ENCODE measurements around the gene ZNFX1. TPM values are rescaled to one million over a fixed set of nuclear protein-coding genes. Genes with fewer than 3 reads are reported as not detected.
"Not testable (repeated sequence)": the region's sequence is repeated elsewhere in the genome, so short reads cannot be mapped to it uniquely, and the experiment has no call there.

ZNFX1 gene
- total and polyA plus RNA-seq, 5 donors = 7.9 to 25.9 (median 22.7) TPM

GRCh38 chr20:49219924-49220831, 57.7 kb downstream of the ZNFX1 start:
- intact Hi-C loops (cut with DNase I) = loop anchor here in 1 of 4 donors (5.0 kb wide), 1 partner anchor 88 kb away; no protein-coding TSS in a partner anchor
- H3K27me3 ChIP-seq (ENCODE audit: control insufficient read depth, insufficient read depth) = no peaks in the 10 kb centered on the region
- WGBS = 67% methylated on average over 28 of the region's 28 CpGs
- peak overlapping the region; percentile 97 for H3K4me3 ChIP-seq (ENCODE audit: low read length)
- H3K4me1 ChIP-seq (ENCODE audit: control insufficient read depth, insufficient read depth, low read length) = no peaks in the 10 kb centered on the region
- no peaks in the 10 kb centered on the region for H3K9me3 ChIP-seq (ENCODE audit: control insufficient read depth, low read length)
- H3K27ac ChIP-seq (ENCODE audit: low read length) = peak overlapping the region; percentile 97
- ATAC-seq (peak in 1 of 2 donors; percentile 24), DNase-seq (peak in 1 of 3 donors; percentile 66)

- intact Hi-C loops (cut with DNase I) = loop anchor here in 1 of 4 donors (5.0 kb wide), 1 partner anchor 87 kb away; no protein-coding TSS in a partner anchor
- under 1% methylated on average over 46 of the region's 46 CpGs for WGBS
Observed at GRCh38 chr20:49219091-49219923, 58.5 kb downstream of the ZNFX1 start, which contains the start of gene DDX27. DDX27 (plus strand) TSS chr20:49219416; CDS start chr20:49219449, 33 bp downstream.

GRCh38 chr20:49218739-49219090, 59.1 kb downstream of the ZNFX1 start:
- DNase-seq (peak; percentile 37 to 72 (median 67)), ATAC-seq (peak; percentile 16 to 29)
- not testable (repeated sequence) for H3K9me3 ChIP-seq (ENCODE audit: control insufficient read depth, low read length); H3K4me3 ChIP-seq (ENCODE audit: low read length); H3K4me1 ChIP-seq (ENCODE audit: control insufficient read depth, insufficient read depth, low read length); H3K27me3 ChIP-seq (ENCODE audit: control insufficient read depth, insufficient read depth)
- peak overlapping the region; percentile 36 for H3K27ac ChIP-seq (ENCODE audit: low read length)
- 58% methylated on average over 13 of the region's 13 CpGs for WGBS
- intact Hi-C loops (cut with DNase I) = loop anchor here in 1 of 4 donors (5.0 kb wide), 1 partner anchor 86 kb away; no protein-coding TSS in a partner anchor

More at GRCh38 chr20:49219091-49219923, 58.5 kb downstream of the ZNFX1 start, which contains the start of gene DDX27:
- Histone ChIP-seq H3K4me1 (ENCODE audit: control insufficient read depth, insufficient read depth, low read length) (no peaks in the 10 kb centered on the region), H3K4me3 (ENCODE audit: low read length) (peak within 1 kb of the TSS; percentile 97), H3K9me3 (ENCODE audit: control insufficient read depth, low read length) (no peaks in the 10 kb centered on the region), H3K27ac (ENCODE audit: low read length) (peak within 1 kb of the TSS; percentile 97), H3K27me3 (ENCODE audit: control insufficient read depth, insufficient read depth) (no peaks in the 10 kb centered on the region)
- ATAC-seq (peak; percentile 96 to 98), DNase-seq (peak; percentile 96 to 98 (median 97))

GRCh38 chr20:49216991-49217578, 60.8 kb downstream of the ZNFX1 start:
- 16% methylated on average over 11 of the region's 11 CpGs for WGBS
- intact Hi-C loops (cut with DNase I) = loop anchor here (2.0 to 5.0 kb wide), 2 partner anchors 84 to 85 kb away; no protein-coding TSS in a partner anchor

GRCh38 chr20:49215232-49215631, 62.6 kb downstream of the ZNFX1 start:
- no peaks in the 10 kb centered on the region for H3K27me3 ChIP-seq (ENCODE audit: control insufficient read depth, insufficient read depth)
- H3K4me1 ChIP-seq (ENCODE audit: control insufficient read depth, insufficient read depth, low read length) = no peaks in the 10 kb centered on the region
- H3K9me3 ChIP-seq (ENCODE audit: control insufficient read depth, low read length) = no peaks in the 10 kb centered on the region
- no peak overlapping the region for H3K27ac ChIP-seq (ENCODE audit: low read length)
- ATAC-seq (no peak), DNase-seq (no peak)
- intact Hi-C loops (cut with DNase I) = loop anchor here in 1 of 4 donors (5.0 kb wide), 1 partner anchor 83 kb away; no protein-coding TSS in a partner anchor
- no peak overlapping the region for H3K4me3 ChIP-seq (ENCODE audit: low read length)
- 84% methylated on average over 3 of the region's 3 CpGs for WGBS

More at GRCh38 chr20:49216991-49217578, 60.8 kb downstream of the ZNFX1 start:
- peak; percentile 52 to 65 for ATAC-seq
- Histone ChIP-seq H3K4me1 (ENCODE audit: control insufficient read depth, insufficient read depth, low read length) (no peaks in the 10 kb centered on the region), H3K27ac (ENCODE audit: low read length) (no peak overlapping the region), H3K27me3 (ENCODE audit: control insufficient read depth, insufficient read depth) (no peaks in the 10 kb centered on the region), H3K4me3 (ENCODE audit: low read length) (no peak overlapping the region), H3K9me3 (ENCODE audit: control insufficient read depth, low read length) (no peaks in the 10 kb centered on the region)
- peak; percentile 92 to 97 (median 95) for DNase-seq

GRCh38 chr20:49214571-49214970, 63.3 kb downstream of the ZNFX1 start:
- Histone ChIP-seq H3K27me3 (ENCODE audit: control insufficient read depth, insufficient read depth) (no peaks in the 10 kb centered on the region), H3K27ac (ENCODE audit: low read length) (no peak overlapping the region), H3K4me3 (ENCODE audit: low read length) (no peak overlapping the region), H3K4me1 (ENCODE audit: control insufficient read depth, insufficient read depth, low read length) (no peaks in the 10 kb centered on the region), H3K9me3 (ENCODE audit: control insufficient read depth, low read length) (no peaks in the 10 kb centered on the region)
- intact Hi-C loops (cut with DNase I) = no loop called here
- DNase-seq = no peak
- ATAC-seq = no peak

GRCh38 chr20:49210757-49211110, 67.1 kb downstream of the ZNFX1 start:
- DNase-seq = no peak
- ATAC-seq = no peak
- Histone ChIP-seq H3K4me3 (ENCODE audit: low read length) (no peak overlapping the region), H3K9me3 (ENCODE audit: control insufficient read depth, low read length) (no peaks in the 10 kb centered on the region), H3K4me1 (ENCODE audit: control insufficient read depth, insufficient read depth, low read length) (no peaks in the 10 kb centered on the region), H3K27me3 (ENCODE audit: control insufficient read depth, insufficient read depth) (no peaks in the 10 kb centered on the region), H3K27ac (ENCODE audit: low read length) (no peak overlapping the region)
- 83% methylated on average over 1 of the region's 1 CpG for WGBS
- intact Hi-C loops (cut with DNase I) = no loop called here

GRCh38 chr20:49210101-49210756, 67.6 kb downstream of the ZNFX1 start:
- DNase-seq = no peak
- WGBS = 84% methylated on average over 1 of the region's 1 CpG
- H3K9me3 ChIP-seq (ENCODE audit: control insufficient read depth, low read length) = no peaks in the 10 kb centered on the region

GRCh38 chr20:49207076-49207475, 70.8 kb downstream of the ZNFX1 start:
- intact Hi-C loops (cut with DNase I) = no loop called here
- H3K27me3 ChIP-seq (ENCODE audit: control insufficient read depth, insufficient read depth) = no peaks in the 10 kb centered on the region
- 87% methylated on average over 6 of the region's 6 CpGs for WGBS
- no peaks in the 10 kb centered on the region for H3K9me3 ChIP-seq (ENCODE audit: control insufficient read depth, low read length)
- ATAC-seq = no peak
- H3K4me3 ChIP-seq (ENCODE audit: low read length) = no peak overlapping the region
- peak in 1 of 3 donors; percentile 1 for DNase-seq
- no peak overlapping the region for H3K27ac ChIP-seq (ENCODE audit: low read length)
- no peaks in the 10 kb centered on the region for H3K4me1 ChIP-seq (ENCODE audit: control insufficient read depth, insufficient read depth, low read length)

More at GRCh38 chr20:49210101-49210756, 67.6 kb downstream of the ZNFX1 start:
- intact Hi-C loops (cut with DNase I) = no loop called here
- no peak overlapping the region for H3K27ac ChIP-seq (ENCODE audit: low read length)
- no peak for ATAC-seq
- H3K4me3 ChIP-seq (ENCODE audit: low read length) = no peak overlapping the region
- H3K4me1 ChIP-seq (ENCODE audit: control insufficient read depth, insufficient read depth, low read length) = no peaks in the 10 kb centered on the region
- no peaks in the 10 kb centered on the region for H3K27me3 ChIP-seq (ENCODE audit: control insufficient read depth, insufficient read depth)

GRCh38 chr20:49203746-49204145, 74.1 kb downstream of the ZNFX1 start:
- no peak overlapping the region for H3K27ac ChIP-seq (ENCODE audit: low read length)
- no peak for ATAC-seq
- peak in 1 of 3 donors; percentile 30 for DNase-seq
- no peak overlapping the region for H3K4me3 ChIP-seq (ENCODE audit: low read length)
- no peaks in the 10 kb centered on the region for H3K4me1 ChIP-seq (ENCODE audit: control insufficient read depth, insufficient read depth, low read length)
- H3K9me3 ChIP-seq (ENCODE audit: control insufficient read depth, low read length) = no peaks in the 10 kb centered on the region
- intact Hi-C loops (cut with DNase I) = no loop called here
- WGBS = 79% methylated on average over 9 of the region's 9 CpGs
- H3K27me3 ChIP-seq (ENCODE audit: control insufficient read depth, insufficient read depth) = no peaks in the 10 kb centered on the region

Measured in right cardiac atrium (tissue), 5 donors.